Keratinocyte (primary cell): ENCODE measurements around the gene OTOP2.
"Not testable (repeated sequence)": the region's sequence is repeated elsewhere in the genome, so short reads cannot be mapped to it uniquely, and the experiment has no call there.

Experiments
- CTCF ChIP-seq, 3 experiments: IDR thresholded peaks in 1 of 3; conservative IDR thresholded peaks in 1 of 3; optimal IDR thresholded peaks in 1 of 3; 2 replicates in 2 of 3; 3 replicates in 1 of 3; pipeline versions ENCODE3 to v1.5.1; 2011; ENCODE audit warnings: low read length in 3 of 3, mild to moderate bottlenecking in 3 of 3, moderate library complexity in 2 of 3, control low read depth in 1 of 3, inconsistent platforms in 1 of 3; ENCODE audit not compliant: insufficient read depth in 2 of 3; ENCODE audit errors: extremely low read depth in 1 of 3
- EZH2 ChIP-seq: IDR thresholded peaks from one replicate; pipeline ENCODE4 v1.6.1; 2012; ENCODE audit warnings: inconsistent platforms, mild to moderate bottlenecking, low read length, moderate library complexity

GRCh38 chr17:74911423-74911822 is 12.7 kb upstream of the OTOP2 start:
- not testable (repeated sequence) for TF ChIP-seq CTCF (optimal IDR thresholded peaks at IDR 0.05 in 1 of 3, IDR thresholded peaks at IDR 0.05 in 1 of 3, conservative IDR thresholded peaks at IDR 0.05 in 1 of 3; ENCODE audit: extremely low read depth in 1 of 3, insufficient read depth in 2 of 3, low read length in 3 of 3); EZH2
